OCI-LY1 (cell line): ENCODE data around the gene GSK3B.

Experiments
- H2AFZ ChIP-seq: fragments of 200-600 bp; sonication (generic), shearing (Covaris generic); 2 replicates; pipeline ENCODE4 v1.6.0; 2014; ENCODE audit warnings: antibody characterized with exemption, mild to moderate bottlenecking, low read length
- H3F3A ChIP-seq: fragments of 200-600 bp; sonication (generic), shearing (Covaris generic); 2 replicates; pipeline ENCODE4 v1.6.0; 2014; ENCODE audit warnings: mild to moderate bottlenecking, antibody characterized with exemption, low read length, moderate library complexity; ENCODE audit not compliant: insufficient read depth
- H3K27ac ChIP-seq: fragments of 200-600 bp; sonication (generic); 2 replicates; pipeline ENCODE4 v1.5.1; 2014; ENCODE audit warnings: low read length, mixed run types, mild to moderate bottlenecking, low read depth; ENCODE audit not compliant: poor library complexity, severe bottlenecking
- H3K27me3 ChIP-seq: fragments of 200-600 bp; sonication (generic); 2 replicates; pipeline ENCODE4 v1.6.0; 2014; ENCODE audit warnings: antibody characterized with exemption, mild to moderate bottlenecking, low read length, moderate library complexity; ENCODE audit not compliant: insufficient read depth
- H3K36me3 ChIP-seq: fragments of 200-600 bp; sonication (generic); 2 replicates; pipeline ENCODE4 v1.6.1; 2014; ENCODE audit warnings: mild to moderate bottlenecking, antibody characterized with exemption, low read length, moderate library complexity, mixed read lengths; ENCODE audit not compliant: insufficient read depth
- H3K4me1 ChIP-seq: fragments of 200-600 bp; sonication (generic); 2 replicates; pipeline ENCODE4 v1.5.1; 2014; ENCODE audit warnings: mild to moderate bottlenecking, low read length, moderate library complexity; ENCODE audit not compliant: insufficient read depth, severe bottlenecking
- H3K4me2 ChIP-seq: fragments of 200-600 bp; sonication (generic), shearing (Covaris generic); 2 replicates; pipeline ENCODE4 v1.6.1; 2014; ENCODE audit warnings: low read length
- H3K4me3 ChIP-seq: fragments of 200-600 bp; sonication (generic); 2 replicates; pipeline ENCODE4 v1.5.1; 2014; ENCODE audit warnings: low read length, low read depth, mild to moderate bottlenecking, mixed read lengths; ENCODE audit not compliant: poor library complexity, severe bottlenecking
- H3K79me2 ChIP-seq: fragments of 200-600 bp; shearing (Covaris generic); 2 replicates; pipeline ENCODE4 v1.6.1; 2016; ENCODE audit warnings: mixed run types, low read length, mixed read lengths; ENCODE audit not compliant: insufficient read depth
- H3K9ac ChIP-seq: fragments of 200-600 bp; sonication (generic), shearing (Covaris generic); 2 replicates; pipeline ENCODE4 v1.6.1; 2014; ENCODE audit warnings: mild to moderate bottlenecking, low read length, mixed read lengths
- H3K9me2 ChIP-seq: fragments of 200-600 bp; sonication (generic), shearing (Covaris generic); 2 replicates; pipeline ENCODE4 v1.6.1; 2014; ENCODE audit warnings: low read depth, mild to moderate bottlenecking, low read length, mixed read lengths
- H3K9me3 ChIP-seq: fragments of 200-600 bp; shearing (Covaris generic); 2 replicates; pipeline ENCODE4 v1.6.1; 2014; ENCODE audit warnings: low read length, mixed read lengths
- H4K20me1 ChIP-seq: fragments of 200-600 bp; sonication (generic), shearing (Covaris generic); 2 replicates; pipeline ENCODE4 v1.6.0; 2016; ENCODE audit warnings: mild to moderate bottlenecking, low read length; ENCODE audit not compliant: insufficient read depth
- EZH2 ChIP-seq: fragments of 200-600 bp; sonication (generic), shearing (Covaris generic); IDR thresholded peaks from 2 replicates; pipeline ENCODE4 v1.8.0; 2017; ENCODE audit warnings: borderline replicate concordance, mixed run types, mild to moderate bottlenecking, antibody characterized with exemption, low read length, moderate library complexity, mixed read lengths
- TF ChIP-seq, protein P1 (sequence below): fragments of 200-600 bp; sonication (generic), shearing (Covaris generic); IDR thresholded peaks from 2 replicates; pipeline ENCODE4 v1.5.1; 2017; ENCODE audit warnings: mild to moderate bottlenecking, antibody characterized with exemption, low read length, moderate library complexity, mixed read lengths

Gene GSK3B

DNA sequence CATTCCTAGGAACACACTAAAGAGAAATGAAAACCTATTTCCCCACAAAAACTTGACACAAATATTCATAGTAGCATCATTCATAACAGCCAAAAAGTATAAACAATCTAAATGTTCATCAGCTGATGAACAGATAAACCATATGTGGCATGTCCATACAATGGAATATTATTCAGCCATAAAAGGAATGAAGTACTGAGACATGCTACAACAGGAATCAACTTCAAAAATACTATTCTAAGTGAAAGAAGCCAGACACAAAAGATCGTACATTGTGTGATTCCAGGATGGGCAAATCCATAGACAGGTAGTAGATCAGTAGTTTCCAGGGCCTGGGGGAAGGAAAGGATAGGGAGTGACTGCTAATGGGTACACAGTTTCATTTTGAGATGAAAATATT lies 118.0 kb downstream of the GSK3B start:
- Histone ChIP-seq H2AFZ (no peak overlapping the region), H3K9me3 (no peaks in the 10 kb centered on the region), H3K36me3 (0 out of 2 replicates have a peak, but pooled peaks cover 3% of the 10 kb centered on the region), H3F3A (no peaks in the 10 kb centered on the region), H3K4me2 (no peak overlapping the region), H4K20me1 (no peaks in the 10 kb centered on the region), H3K27me3 (no peaks in the 10 kb centered on the region), H3K4me3 (no peak overlapping the region), H3K27ac (no peak overlapping the region), H3K9me2 (no peaks in the 10 kb centered on the region), H3K79me2 (peaks cover 24% of the 10 kb centered on the region; the same call in 1 of the 2 replicates), H3K9ac (no peak overlapping the region), H3K4me1 (no peaks in the 10 kb centered on the region)
- TF ChIP-seq EZH2 = no peak
- TF ChIP-seq, protein P1, sequence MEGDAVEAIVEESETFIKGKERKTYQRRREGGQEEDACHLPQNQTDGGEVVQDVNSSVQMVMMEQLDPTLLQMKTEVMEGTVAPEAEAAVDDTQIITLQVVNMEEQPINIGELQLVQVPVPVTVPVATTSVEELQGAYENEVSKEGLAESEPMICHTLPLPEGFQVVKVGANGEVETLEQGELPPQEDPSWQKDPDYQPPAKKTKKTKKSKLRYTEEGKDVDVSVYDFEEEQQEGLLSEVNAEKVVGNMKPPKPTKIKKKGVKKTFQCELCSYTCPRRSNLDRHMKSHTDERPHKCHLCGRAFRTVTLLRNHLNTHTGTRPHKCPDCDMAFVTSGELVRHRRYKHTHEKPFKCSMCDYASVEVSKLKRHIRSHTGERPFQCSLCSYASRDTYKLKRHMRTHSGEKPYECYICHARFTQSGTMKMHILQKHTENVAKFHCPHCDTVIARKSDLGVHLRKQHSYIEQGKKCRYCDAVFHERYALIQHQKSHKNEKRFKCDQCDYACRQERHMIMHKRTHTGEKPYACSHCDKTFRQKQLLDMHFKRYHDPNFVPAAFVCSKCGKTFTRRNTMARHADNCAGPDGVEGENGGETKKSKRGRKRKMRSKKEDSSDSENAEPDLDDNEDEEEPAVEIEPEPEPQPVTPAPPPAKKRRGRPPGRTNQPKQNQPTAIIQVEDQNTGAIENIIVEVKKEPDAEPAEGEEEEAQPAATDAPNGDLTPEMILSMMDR = no peak

DNA sequence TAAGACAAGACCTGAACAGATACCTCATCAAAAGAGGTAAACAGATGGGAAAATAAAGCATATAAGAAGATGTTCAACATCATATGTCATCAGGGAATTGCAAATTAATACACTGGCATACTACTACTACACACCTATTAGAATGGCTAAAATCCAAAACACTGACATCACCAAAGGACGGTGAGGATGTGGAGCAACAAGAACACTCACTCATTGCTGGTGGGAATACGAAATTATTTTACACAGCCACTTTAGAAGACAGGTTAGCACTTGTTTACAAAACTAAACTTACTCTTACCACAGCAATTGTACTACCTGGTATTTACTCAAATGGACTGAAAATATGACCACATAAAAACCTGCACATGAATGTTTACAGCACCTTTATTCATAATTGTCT lies 119.6 kb downstream of the GSK3B start:
- no peaks in the 10 kb centered on the region for H3K9me2 ChIP-seq
- no peak for TF ChIP-seq EZH2
- TF ChIP-seq, protein P1 = no peak
- no peaks in the 10 kb centered on the region for H3K27me3 ChIP-seq
- no peaks in the 10 kb centered on the region for H4K20me1 ChIP-seq
- H3K9me3 ChIP-seq = no peaks in the 10 kb centered on the region
- H3K79me2 ChIP-seq = peaks cover 30% of the 10 kb centered on the region; the same call in 1 of the 2 replicates
- H3K4me3 ChIP-seq = no peak overlapping the region
- H2AFZ ChIP-seq = no peak overlapping the region
- H3K4me2 ChIP-seq = no peak overlapping the region
- H3K4me1 ChIP-seq = no peaks in the 10 kb centered on the region
- peaks cover 1% of the 10 kb centered on the region; the same call in 1 of the 2 replicates for H3K36me3 ChIP-seq
- H3K27ac ChIP-seq = no peak overlapping the region
- H3K9ac ChIP-seq = no peak overlapping the region
- no peaks in the 10 kb centered on the region for H3F3A ChIP-seq

GRCh38 chr3:119973018-119973646 lies 121.1 kb downstream of the GSK3B start:
- H3K27ac ChIP-seq = no peak overlapping the region
- H3K36me3 ChIP-seq = no peaks in the 10 kb centered on the region; the same call in 1 of the 2 replicates
- no peaks in the 10 kb centered on the region for H3K4me1 ChIP-seq
- no peaks in the 10 kb centered on the region for H3K9me3 ChIP-seq
- TF ChIP-seq, protein P1 = no peak
- TF ChIP-seq EZH2 = no peak
- H3K9me2 ChIP-seq = no peaks in the 10 kb centered on the region
- no peak overlapping the region for H3K4me2 ChIP-seq
- H2AFZ ChIP-seq = no peak overlapping the region
- H3K4me3 ChIP-seq = no peak overlapping the region
- no peaks in the 10 kb centered on the region for H4K20me1 ChIP-seq
- H3K79me2 ChIP-seq = peaks cover 36% of the 10 kb centered on the region; the same call in 1 of the 2 replicates
- H3K9ac ChIP-seq = no peak overlapping the region
- H3F3A ChIP-seq = no peaks in the 10 kb centered on the region
- no peaks in the 10 kb centered on the region for H3K27me3 ChIP-seq
